CD4-positive, alpha-beta T cell (primary cell): Measurements from ENCODE around the gene INO80E. TPM values are rescaled to one million over a fixed set of nuclear protein-coding genes. Genes with fewer than 3 reads are reported as not detected.

ENCODE experiments used
- ATAC-seq: fragments of 200-7000 bp; cut with Tn5 transposase; one replicate; pipeline ENCODE4 v1.10.0; 2022; ENCODE audit warnings: mild to moderate bottlenecking; ENCODE audit not compliant: poor library complexity
- CTCF ChIA-PET: fragments of 350-600 bp; sonication (Branson Sonifier 250); formaldehyde crosslinking; loops from one replicate; lab custom pipeline; 2021; ENCODE audit warnings: antibody characterized with exemption, inconsistent platforms; lab: Charles Lee
- POLR2A ChIA-PET: fragments of 350-600 bp; sonication (Branson Sonifier 250); formaldehyde crosslinking; loops from one replicate; lab custom pipeline; 2021; ENCODE audit warnings: antibody characterized with exemption, inconsistent platforms; lab: Charles Lee
- DNase-seq, 14 experiments: peaks; one replicate each; pipeline ENCODE4 v3.0.0-alpha.2; 2013 to 2020; ENCODE audit warnings: mixed read lengths in 2 of 14
- H3K27ac ChIP-seq, 2 donors: one replicate each; pipeline versions ENCODE4 v1.5.1 to v1.7.0; 2013; ENCODE audit warnings: low read length in 2 of 2, low read depth in 1 of 2, mild to moderate bottlenecking in 1 of 2
- H3K27me3 ChIP-seq, 2 experiments: 1 replicate in 1 of 2; 2 replicates in 1 of 2; pipeline versions ENCODE4 v1.6.1 to v1.7.0; 2013; ENCODE audit warnings: low read length in 2 of 2, control low read depth in 1 of 2, mild to moderate bottlenecking in 1 of 2, moderate library complexity in 1 of 2; ENCODE audit not compliant: insufficient read depth in 2 of 2, control insufficient read depth in 1 of 2
- H3K36me3 ChIP-seq: one replicate; pipeline ENCODE4 v1.6.1; 2013; ENCODE audit warnings: low read length, control low read depth; ENCODE audit not compliant: insufficient read depth
- H3K4me1 ChIP-seq: one replicate; pipeline ENCODE4 v1.6.1; 2013; ENCODE audit warnings: low read length, control low read depth; ENCODE audit not compliant: insufficient read depth
- H3K4me3 ChIP-seq: one replicate; pipeline ENCODE4 v1.5.1; 2013; ENCODE audit warnings: mild to moderate bottlenecking, low read length, moderate library complexity
- H3K9me3 ChIP-seq, 2 experiments: 1 replicate in 1 of 2; 2 replicates in 1 of 2; pipeline versions ENCODE4 v1.6.1 to v1.7.0; 2013; ENCODE audit warnings: low read length in 2 of 2, mild to moderate bottlenecking in 2 of 2, control low read depth in 1 of 2, moderate library complexity in 1 of 2; ENCODE audit not compliant: control insufficient read depth in 1 of 2, insufficient read depth in 1 of 2
- H3K27ac Mint-ChIP-seq: one replicate; pipeline ENCODE4 v1.8.0; 2020; ENCODE audit warnings: mixed read lengths
- H3K27me3 Mint-ChIP-seq: one replicate; pipeline ENCODE4 v1.8.0; 2021; ENCODE audit warnings: mixed read lengths
- H3K36me3 Mint-ChIP-seq: one replicate; pipeline ENCODE4 v1.8.0; 2021; ENCODE audit warnings: low read depth, mixed read lengths
- H3K4me1 Mint-ChIP-seq: one replicate; pipeline ENCODE4 v1.8.0; 2021; ENCODE audit warnings: low read depth, mixed read lengths
- H3K4me3 Mint-ChIP-seq: one replicate; pipeline ENCODE4 v1.8.0; 2020; ENCODE audit warnings: mild to moderate bottlenecking, mixed read lengths
- H3K9me3 Mint-ChIP-seq: one replicate; pipeline ENCODE4 v1.8.0; 2020; ENCODE audit warnings: mixed read lengths
- CTCF ChIP-seq: fragments of 200-600 bp; IDR thresholded peaks from one replicate; pipeline ENCODE4 v1.8.0; 2022; ENCODE audit warnings: antibody characterized with exemption, mild to moderate bottlenecking
- intact Hi-C, 2 experiments: fragments of 100-400 bp; cut with DNase I in 1 of 2; cut with micrococcal nuclease in 1 of 2; formaldehyde crosslinking; loops; one replicate each; pipeline versions ENCODE4 v1.15.1 to v1.9.0; 2023 to 2025; cut with DNase I, micrococcal nuclease
- total RNA-seq, 174 experiments: library from RNA in 2 of 174; stranded (reverse) in 2 of 174; gene quantifications; one replicate each; pipeline ENCODE4 v1.2.3 and lab custom pipeline; 2021 to 2026

Gene INO80E
- total RNA-seq, 2 experiments from 2014 or later, result 54.6 to 57.6 TPM

- Mint-ChIP-seq H3K27ac (no peak overlapping the region), H3K4me1 (peaks cover 20% of the 10 kb centered on the region), H3K4me3 (no peak overlapping the region), H3K36me3 (no peaks in the 10 kb centered on the region), H3K27me3 (peaks cover 35% of the 10 kb centered on the region), H3K9me3 (no peaks in the 10 kb centered on the region)
- H3K36me3 ChIP-seq, result no peaks in the 10 kb centered on the region
- intact Hi-C loops, result no loop called here
- CTCF ChIA-PET, result no interaction called here
- ATAC-seq (no peak), DNase-seq (peak in 1 of 14 experiments; percentile 14)
- H3K9me3 ChIP-seq, result peaks cover 0 to 10% of the 10 kb centered on the region in 2 experiments
- H3K4me1 ChIP-seq, result peaks cover 16% of the 10 kb centered on the region
- no peak overlapping the region for H3K27ac ChIP-seq
- H3K4me3 ChIP-seq, result no peak overlapping the region
- H3K27me3 ChIP-seq, result peaks cover 22 to 32% of the 10 kb centered on the region in 2 experiments
- TF ChIP-seq CTCF, result no peak
- POLR2A ChIA-PET, result no interaction called here
These were observed 29.5 kb downstream of the INO80E start for GRCh38 chr16:30025574-30025973.

GRCh38 chr16:30026449-30026848 is 30.4 kb downstream of the INO80E start:
- no peak overlapping the region for H3K27ac ChIP-seq
- Mint-ChIP-seq H3K4me3 (no peak overlapping the region), H3K9me3 (no peaks in the 10 kb centered on the region), H3K4me1 (peaks cover 12% of the 10 kb centered on the region), H3K27me3 (peaks cover 38% of the 10 kb centered on the region), H3K36me3 (no peaks in the 10 kb centered on the region), H3K27ac (no peak overlapping the region)
- no peak for TF ChIP-seq CTCF
- peaks cover 0 to 10% of the 10 kb centered on the region in 2 experiments for H3K9me3 ChIP-seq
- ATAC-seq (no peak), DNase-seq (no peak)
- H3K4me1 ChIP-seq, result peaks cover 15% of the 10 kb centered on the region
- H3K36me3 ChIP-seq, result no peaks in the 10 kb centered on the region
- POLR2A ChIA-PET, result no interaction called here
- peaks cover 29 to 36% of the 10 kb centered on the region in 2 experiments for H3K27me3 ChIP-seq
- no peak overlapping the region for H3K4me3 ChIP-seq
- CTCF ChIA-PET, result no interaction called here
- intact Hi-C loops, result no loop called here

GRCh38 chr16:30027588-30028437 is 31.8 kb downstream of the INO80E start:
- Mint-ChIP-seq H3K36me3 (no peaks in the 10 kb centered on the region), H3K27me3 (peaks cover 49% of the 10 kb centered on the region), H3K4me3 (no peak overlapping the region), H3K27ac (no peak overlapping the region), H3K4me1 (peaks cover 14% of the 10 kb centered on the region), H3K9me3 (no peaks in the 10 kb centered on the region)
- DNase-seq (no peak), ATAC-seq (no peak)
- peaks cover 23% of the 10 kb centered on the region for H3K4me1 ChIP-seq
- peaks cover 42 to 47% of the 10 kb centered on the region in 2 experiments for H3K27me3 ChIP-seq
- CTCF ChIA-PET, result no interaction called here
- POLR2A ChIA-PET, result no interaction called here
- H3K4me3 ChIP-seq, result no peak overlapping the region
- no peaks in the 10 kb centered on the region for H3K36me3 ChIP-seq
- no peak for TF ChIP-seq CTCF
- peaks cover 0 to 17% of the 10 kb centered on the region in 2 experiments for H3K9me3 ChIP-seq
- intact Hi-C loops, result no loop called here
- no peak overlapping the region for H3K27ac ChIP-seq
